GM18868 (cell line): ENCODE measurements around the gene SCN2B.

Experiments
- ATAC-seq: cut with Tn5 transposase; IDR thresholded peaks from one replicate; pipeline ENCODE4 v1.9.1; 2021; ENCODE audit warnings: mild to moderate bottlenecking, moderate library complexity; ENCODE audit not compliant: unreplicated experiment

SCN2B gene

GRCh38 chr11:118135796-118136165, 40.7 kb downstream of the SCN2B start:
- no peak for ATAC-seq

GRCh38 chr11:118135051-118135795, 41.2 kb downstream of the SCN2B start:
- no peak for ATAC-seq

GRCh38 chr11:118133816-118134215, 42.6 kb downstream of the SCN2B start:
- no peak for ATAC-seq

DNA sequence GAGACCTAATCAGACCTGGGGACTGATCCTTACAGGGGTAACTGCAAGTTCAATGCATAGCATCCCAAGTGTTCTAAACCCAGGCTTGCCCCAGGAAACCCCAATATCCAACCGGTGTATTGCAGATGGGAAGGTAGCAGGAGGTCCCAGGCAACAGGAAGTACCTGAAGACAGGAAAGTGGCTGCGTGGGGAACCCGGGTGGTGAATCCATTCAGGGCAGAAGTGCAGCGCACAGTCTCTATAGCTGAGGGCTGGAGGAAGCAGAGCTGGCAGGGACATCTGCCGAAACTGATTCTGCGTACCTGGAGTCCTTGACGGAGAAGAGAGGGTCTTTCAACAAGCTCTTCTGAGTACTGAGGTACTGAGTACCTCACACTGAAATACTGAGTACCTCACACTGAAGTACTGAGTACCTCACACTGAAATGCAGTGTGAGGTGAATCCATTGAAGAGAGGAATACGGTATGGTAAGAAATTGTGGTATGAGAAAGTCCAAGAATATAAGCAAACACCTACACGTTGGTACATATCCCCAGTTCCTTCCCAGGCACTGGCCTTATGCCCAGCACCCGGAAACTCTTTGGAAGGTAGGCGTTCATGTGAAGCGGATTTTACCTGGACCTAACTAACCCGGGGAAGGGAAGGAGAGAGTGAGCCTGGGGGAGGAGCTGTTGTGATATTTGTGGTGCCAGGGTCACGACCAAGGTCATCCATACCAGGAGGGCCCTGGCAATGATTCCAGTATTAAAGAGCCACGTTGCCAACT, 43.9 kb downstream of the SCN2B start:
- ATAC-seq = no peak

GRCh38 chr11:118129471-118130172, 46.8 kb downstream of the SCN2B start:
- no peak for ATAC-seq

DNA sequence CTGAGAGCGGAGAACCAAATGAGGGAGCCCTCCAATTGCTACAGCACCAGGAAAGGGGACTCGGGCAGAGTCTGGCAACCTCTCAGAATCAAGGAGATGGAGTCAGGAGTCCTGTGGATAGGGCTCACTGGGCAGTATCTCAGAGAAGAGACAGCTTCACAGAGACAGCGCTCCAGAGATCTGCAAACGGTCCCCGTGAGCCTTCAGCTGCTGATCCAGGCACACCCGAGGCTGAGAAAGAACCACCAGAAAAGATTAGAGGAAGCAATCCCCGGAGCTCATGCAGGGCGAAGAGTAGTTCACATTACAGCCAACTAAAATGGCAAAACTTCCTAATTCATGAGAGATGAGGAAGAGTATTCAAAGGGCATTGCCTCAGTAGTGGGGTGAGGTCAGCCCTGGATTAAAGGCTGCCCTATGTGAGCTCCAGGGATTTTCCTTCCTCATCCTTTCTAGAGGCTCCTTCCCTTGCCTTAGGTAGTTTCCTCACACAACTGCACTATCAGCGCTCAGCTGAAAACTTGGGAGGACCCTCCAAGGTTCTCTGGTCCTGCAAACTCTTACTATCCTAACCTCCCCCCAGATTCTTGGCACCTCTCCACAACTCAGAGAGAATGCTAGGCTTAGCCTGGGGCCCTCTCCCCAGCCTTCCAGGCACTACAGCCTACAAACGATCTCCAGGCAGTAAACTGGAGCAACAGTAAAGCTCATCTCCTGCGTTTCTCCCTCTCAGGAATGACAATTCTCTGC, 47.5 kb downstream of the SCN2B start:
- ATAC-seq = no peak

- ATAC-seq = no peak
Measured at GRCh38 chr11:118128310-118128709, 48.1 kb downstream of the SCN2B start.

DNA sequence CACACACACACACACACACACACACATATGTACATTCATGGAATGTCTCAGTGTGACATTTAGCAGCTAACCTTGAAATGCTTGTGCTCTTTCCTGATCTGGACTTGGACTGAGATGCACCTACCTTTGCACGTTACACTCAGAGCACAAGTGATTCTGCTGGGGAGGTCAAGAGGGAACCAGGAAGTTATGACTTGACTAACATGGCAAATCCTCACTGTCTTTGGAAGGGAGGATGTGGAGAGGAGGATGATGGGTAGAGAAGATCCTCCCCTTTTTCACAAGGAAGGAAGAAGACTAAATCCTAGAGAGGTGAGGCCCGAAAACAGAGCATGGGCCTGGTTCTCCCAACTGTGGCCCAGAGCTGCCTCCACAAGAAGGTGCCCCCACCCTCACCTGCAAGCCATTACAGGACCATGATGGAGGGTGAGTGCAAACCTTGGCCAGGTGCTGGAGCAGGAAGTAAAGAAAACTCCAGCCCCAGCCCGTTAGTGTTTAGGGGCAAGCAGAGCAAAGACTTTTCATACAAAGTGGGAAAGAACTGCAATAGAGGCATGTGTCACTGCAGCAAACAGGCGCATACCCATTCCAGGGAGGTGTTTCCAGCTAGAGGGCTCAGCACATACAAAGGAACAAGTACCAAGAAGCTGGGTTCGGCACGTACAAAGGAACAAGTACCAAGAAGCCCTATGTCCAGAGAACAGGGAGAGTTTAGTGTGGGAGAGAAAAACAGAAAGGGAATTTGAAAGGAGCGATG, 50.2 kb downstream of the SCN2B start:
- no peak for ATAC-seq

- ATAC-seq = no peak
Measured at GRCh38 chr11:118124929-118125535, 51.4 kb downstream of the SCN2B start.

- ATAC-seq = no peak
Measured at GRCh38 chr11:118120793-118121192, 55.6 kb downstream of the SCN2B start.

DNA sequence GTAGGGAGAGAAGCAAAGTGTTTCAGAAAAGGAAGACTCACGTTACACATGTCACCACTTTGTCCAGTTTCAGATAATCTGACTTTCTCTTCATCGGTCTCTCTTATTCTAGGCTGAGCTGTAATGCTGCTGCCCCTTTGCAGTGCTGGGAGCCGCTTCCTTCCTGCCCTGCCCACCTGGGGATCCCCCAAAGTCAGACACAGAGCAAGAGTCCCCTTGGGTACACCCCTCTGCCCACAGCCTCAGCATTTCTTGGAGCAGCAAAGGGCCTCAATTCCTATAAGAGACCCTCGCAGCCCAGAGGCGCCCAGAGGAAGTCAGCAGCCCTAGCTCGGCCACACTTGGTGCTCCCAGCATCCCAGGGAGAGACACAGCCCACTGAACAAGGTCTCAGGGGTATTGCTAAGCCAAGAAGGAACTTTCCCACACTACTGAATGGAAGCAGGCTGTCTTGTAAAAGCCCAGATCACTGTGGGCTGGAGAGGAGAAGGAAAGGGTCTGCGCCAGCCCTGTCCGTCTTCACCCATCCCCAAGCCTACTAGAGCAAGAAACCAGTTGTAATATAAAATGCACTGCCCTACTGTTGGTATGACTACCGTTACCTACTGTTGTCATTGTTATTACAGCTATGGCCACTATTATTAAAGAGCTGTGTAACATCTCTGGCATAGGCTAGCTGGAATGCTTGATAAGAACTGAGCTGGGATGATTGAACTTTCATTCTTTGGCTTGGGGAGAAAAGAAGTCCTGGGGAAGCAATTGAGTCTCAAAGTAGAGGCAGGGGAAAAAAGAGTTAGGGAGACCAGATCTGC, 58.4 kb downstream of the SCN2B start:
- no peak for ATAC-seq

DNA sequence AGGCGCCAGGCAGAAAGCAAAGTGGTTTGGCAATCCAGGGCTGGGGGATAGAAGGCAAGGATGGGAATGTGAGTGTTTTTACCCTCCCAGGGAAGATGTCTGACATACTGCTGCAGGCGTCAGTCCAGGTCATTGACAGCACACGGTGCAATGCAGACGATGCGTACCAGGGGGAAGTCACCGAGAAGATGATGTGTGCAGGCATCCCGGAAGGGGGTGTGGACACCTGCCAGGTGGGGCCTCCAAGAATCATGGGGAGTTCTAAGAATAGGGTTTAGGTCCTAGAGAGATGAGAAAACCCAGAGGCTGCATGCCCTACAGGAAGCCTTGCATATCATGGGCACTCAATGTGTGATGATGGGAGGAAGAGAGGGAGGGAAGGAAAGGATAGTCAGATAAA, 61.4 kb downstream of the SCN2B start:
- ATAC-seq = no peak

DNA sequence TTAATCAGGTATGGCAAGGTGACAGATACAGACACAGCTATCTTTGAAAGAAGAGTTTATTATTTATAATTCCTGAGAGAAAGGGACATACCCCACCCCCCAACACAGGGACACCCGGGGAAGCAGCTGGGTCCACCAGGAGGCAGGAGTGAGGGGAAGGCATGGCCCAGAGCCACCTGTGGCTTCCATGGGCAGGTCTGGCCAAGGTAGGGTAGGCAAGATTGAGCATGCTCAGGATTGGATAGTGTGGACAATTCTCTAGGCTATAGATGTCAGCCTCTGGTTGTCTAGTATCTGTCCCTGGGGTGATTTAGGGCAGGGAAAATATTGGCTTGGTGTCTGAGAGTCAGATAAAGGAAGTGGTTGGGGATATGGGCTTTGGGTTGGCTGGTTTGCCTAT, 62.2 kb downstream of the SCN2B start:
- no peak for ATAC-seq

DNA sequence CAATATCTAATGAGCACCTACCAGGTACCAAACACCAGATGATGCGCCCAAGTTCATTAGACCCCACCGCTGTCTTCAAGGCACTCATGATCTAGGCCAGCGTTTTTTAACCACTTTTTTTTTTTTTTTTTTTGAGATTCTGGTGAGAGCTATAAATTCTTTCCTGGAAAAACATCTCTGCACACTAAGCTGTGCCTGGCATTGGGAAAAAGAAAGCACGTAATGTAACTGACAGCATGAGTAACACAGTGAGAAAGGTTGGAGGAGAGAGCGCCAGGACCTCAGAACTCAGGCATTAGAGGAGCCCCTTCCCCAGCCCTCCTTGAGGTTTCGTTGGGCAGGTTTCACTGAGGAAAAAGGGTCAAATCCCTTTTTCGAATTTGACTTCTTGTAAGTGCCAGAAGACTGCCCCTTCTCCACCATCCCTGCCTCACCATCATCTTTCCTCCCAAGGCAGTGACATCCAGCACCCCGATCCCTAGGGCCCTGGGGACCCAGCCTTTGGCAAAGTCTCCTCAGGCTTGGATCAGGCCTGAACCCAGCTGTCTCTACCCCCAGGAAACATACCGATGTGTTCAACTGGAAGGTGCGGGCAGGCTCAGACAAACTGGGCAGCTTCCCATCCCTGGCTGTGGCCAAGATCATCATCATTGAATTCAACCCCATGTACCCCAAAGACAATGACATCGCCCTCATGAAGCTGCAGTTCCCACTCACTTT, 63.6 kb downstream of the SCN2B start:
- no peak for ATAC-seq
